ENCODE results near the gene BARHL1. TPM values are rescaled to one million over a fixed set of nuclear protein-coding genes. Genes with fewer than 3 reads are reported as not detected.

BARHL1 gene
- total and polyA plus RNA-seq, 2 experiments from 2014 or later: not detected

DNA sequence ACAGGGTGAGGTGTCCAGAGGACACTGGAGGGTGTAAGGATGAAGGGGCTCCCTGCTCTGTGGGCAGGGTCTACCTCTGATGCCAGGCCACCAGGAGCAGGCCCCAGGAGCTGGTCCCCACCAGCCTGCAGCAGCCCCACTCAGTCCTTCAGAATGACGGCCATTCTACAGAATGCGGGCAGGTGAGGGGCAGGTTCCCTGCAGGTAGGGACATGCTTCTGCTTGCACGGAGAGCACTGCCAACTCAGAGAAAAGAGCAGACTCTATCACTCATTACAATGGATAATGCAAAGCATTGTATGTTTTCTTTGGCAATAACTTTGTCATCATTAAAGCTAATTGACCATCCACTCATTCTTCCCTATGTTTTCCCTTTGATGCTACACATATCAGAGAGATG, 48.4 kb downstream of the BARHL1 start:
- Histone ChIP-seq H3K4me1 (ENCODE audit: insufficient read depth) (peaks cover 10% of the 10 kb centered on the region), H3F3A (replicated peaks; ENCODE audit: low read depth) (no peaks in the 10 kb centered on the region), H3K9me2 (ENCODE audit: insufficient read depth) (no peaks in the 10 kb centered on the region), H3K79me2 (replicated peaks; ENCODE audit: insufficient read depth) (no peaks in the 10 kb centered on the region), H3K4me3 (no peak overlapping the region), H3K27ac (ENCODE audit: low read depth) (no peak overlapping the region), H2AFZ (no peak overlapping the region), H3K27me3 (ENCODE audit: insufficient read depth) (no peaks in the 10 kb centered on the region), H3K36me3 (ENCODE audit: insufficient read depth) (peaks cover 19% of the 10 kb centered on the region; the same call in 1 of the 2 replicates), H4K20me1 (replicated peaks; ENCODE audit: insufficient read depth) (peaks cover 4% of the 10 kb centered on the region; the same call in 1 of the 2 replicates), H3K4me2 (no peak overlapping the region)
- H3K9me3 Mint-ChIP-seq: no peaks in the 10 kb centered on the region
- H3K4me3 Mint-ChIP-seq: no peak overlapping the region
- no peak for TF ChIP-seq EZH2 (IDR thresholded peaks at IDR 0.05; ENCODE audit: low read depth, unreplicated experiment)
- no peak for TF ChIP-seq POLR2AphosphoS5 (IDR thresholded peaks at IDR 0.05; ENCODE audit: low read depth)
- no peak for TF ChIP-seq CREB1 (CRISPR knock-in tag; IDR thresholded peaks at IDR 0.05; ENCODE audit: low read depth)
- TF ChIP-seq, protein P1, sequence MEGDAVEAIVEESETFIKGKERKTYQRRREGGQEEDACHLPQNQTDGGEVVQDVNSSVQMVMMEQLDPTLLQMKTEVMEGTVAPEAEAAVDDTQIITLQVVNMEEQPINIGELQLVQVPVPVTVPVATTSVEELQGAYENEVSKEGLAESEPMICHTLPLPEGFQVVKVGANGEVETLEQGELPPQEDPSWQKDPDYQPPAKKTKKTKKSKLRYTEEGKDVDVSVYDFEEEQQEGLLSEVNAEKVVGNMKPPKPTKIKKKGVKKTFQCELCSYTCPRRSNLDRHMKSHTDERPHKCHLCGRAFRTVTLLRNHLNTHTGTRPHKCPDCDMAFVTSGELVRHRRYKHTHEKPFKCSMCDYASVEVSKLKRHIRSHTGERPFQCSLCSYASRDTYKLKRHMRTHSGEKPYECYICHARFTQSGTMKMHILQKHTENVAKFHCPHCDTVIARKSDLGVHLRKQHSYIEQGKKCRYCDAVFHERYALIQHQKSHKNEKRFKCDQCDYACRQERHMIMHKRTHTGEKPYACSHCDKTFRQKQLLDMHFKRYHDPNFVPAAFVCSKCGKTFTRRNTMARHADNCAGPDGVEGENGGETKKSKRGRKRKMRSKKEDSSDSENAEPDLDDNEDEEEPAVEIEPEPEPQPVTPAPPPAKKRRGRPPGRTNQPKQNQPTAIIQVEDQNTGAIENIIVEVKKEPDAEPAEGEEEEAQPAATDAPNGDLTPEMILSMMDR (conservative IDR thresholded peaks at IDR 0.05; ENCODE audit: low read depth in 2 of 2): no peak
- no peak for TF ChIP-seq STAT1 (IDR thresholded peaks at IDR 0.05; ENCODE audit: unreplicated experiment)
- TF ChIP-seq JUNB (IDR thresholded peaks at IDR 0.05; ENCODE audit: unreplicated experiment): no peak
- H3K27ac Mint-ChIP-seq: no peak overlapping the region; the same call in 1 of the 2 replicates
- peaks cover 2% of the 10 kb centered on the region for H3K27me3 Mint-ChIP-seq (ENCODE audit: insufficient read depth, low read depth, poor library complexity)
- DNase-seq (ENCODE audit: low spot score) (no peak), ATAC-seq (no peak)
- H3K4me1 Mint-ChIP-seq: peaks cover 22% of the 10 kb centered on the region
- peaks cover 41% of the 10 kb centered on the region for H3K36me3 Mint-ChIP-seq (ENCODE audit: low read depth)

DNA sequence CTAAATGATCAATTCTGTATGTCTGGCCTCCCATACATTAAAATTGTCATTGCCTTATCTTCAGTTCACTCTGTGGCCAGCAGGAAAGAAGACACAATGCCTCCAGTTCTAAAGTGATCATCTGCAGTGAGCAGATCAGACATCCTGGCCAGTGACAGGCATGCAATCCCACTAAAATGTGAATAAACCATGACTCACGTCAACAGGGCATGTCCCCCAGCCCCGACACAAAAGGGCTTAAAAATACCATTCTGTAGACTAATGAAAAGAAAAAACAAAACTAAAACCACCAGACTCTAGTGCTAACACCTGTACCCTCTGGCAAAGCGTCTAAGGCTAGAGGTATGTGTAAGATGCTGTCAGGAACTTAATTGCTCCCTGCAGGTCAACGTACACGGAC, 48.9 kb downstream of the BARHL1 start:
- Histone ChIP-seq H3K4me3 (no peak overlapping the region), H3K79me2 (replicated peaks; ENCODE audit: insufficient read depth) (no peaks in the 10 kb centered on the region), H2AFZ (no peak overlapping the region), H3K4me1 (ENCODE audit: insufficient read depth) (peaks cover 10% of the 10 kb centered on the region), H3K4me2 (no peak overlapping the region), H3K9me2 (ENCODE audit: insufficient read depth) (no peaks in the 10 kb centered on the region), H3F3A (replicated peaks; ENCODE audit: low read depth) (no peaks in the 10 kb centered on the region), H3K36me3 (ENCODE audit: insufficient read depth) (peaks cover 16% of the 10 kb centered on the region; the same call in 1 of the 2 replicates), H3K27me3 (ENCODE audit: insufficient read depth) (no peaks in the 10 kb centered on the region), H4K20me1 (replicated peaks; ENCODE audit: insufficient read depth) (peaks cover 4% of the 10 kb centered on the region; the same call in 1 of the 2 replicates), H3K27ac (ENCODE audit: low read depth) (no peak overlapping the region)
- ATAC-seq: no peak
- Mint-ChIP-seq H3K27me3 (ENCODE audit: insufficient read depth, low read depth, poor library complexity) (peaks cover 2% of the 10 kb centered on the region), H3K36me3 (ENCODE audit: low read depth) (peaks cover 41% of the 10 kb centered on the region), H3K4me1 (peaks cover 21% of the 10 kb centered on the region), H3K9me3 (no peaks in the 10 kb centered on the region), H3K27ac (no peak overlapping the region), H3K4me3 (no peak overlapping the region)
- DNase-seq (ENCODE audit: low spot score): no peak
- no peak for TF ChIP-seq ZNF114 (CRISPR knock-in tag; IDR thresholded peaks at IDR 0.05)
- TF ChIP-seq, protein P2, sequence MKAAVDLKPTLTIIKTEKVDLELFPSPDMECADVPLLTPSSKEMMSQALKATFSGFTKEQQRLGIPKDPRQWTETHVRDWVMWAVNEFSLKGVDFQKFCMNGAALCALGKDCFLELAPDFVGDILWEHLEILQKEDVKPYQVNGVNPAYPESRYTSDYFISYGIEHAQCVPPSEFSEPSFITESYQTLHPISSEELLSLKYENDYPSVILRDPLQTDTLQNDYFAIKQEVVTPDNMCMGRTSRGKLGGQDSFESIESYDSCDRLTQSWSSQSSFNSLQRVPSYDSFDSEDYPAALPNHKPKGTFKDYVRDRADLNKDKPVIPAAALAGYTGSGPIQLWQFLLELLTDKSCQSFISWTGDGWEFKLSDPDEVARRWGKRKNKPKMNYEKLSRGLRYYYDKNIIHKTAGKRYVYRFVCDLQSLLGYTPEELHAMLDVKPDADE (IDR thresholded peaks at IDR 0.05): no peak
- no peak for TF ChIP-seq CREB1 (CRISPR knock-in tag; IDR thresholded peaks at IDR 0.05; ENCODE audit: low read depth)
- TF ChIP-seq STAT1 (IDR thresholded peaks at IDR 0.05; ENCODE audit: unreplicated experiment): no peak
- TF ChIP-seq, protein P3, sequence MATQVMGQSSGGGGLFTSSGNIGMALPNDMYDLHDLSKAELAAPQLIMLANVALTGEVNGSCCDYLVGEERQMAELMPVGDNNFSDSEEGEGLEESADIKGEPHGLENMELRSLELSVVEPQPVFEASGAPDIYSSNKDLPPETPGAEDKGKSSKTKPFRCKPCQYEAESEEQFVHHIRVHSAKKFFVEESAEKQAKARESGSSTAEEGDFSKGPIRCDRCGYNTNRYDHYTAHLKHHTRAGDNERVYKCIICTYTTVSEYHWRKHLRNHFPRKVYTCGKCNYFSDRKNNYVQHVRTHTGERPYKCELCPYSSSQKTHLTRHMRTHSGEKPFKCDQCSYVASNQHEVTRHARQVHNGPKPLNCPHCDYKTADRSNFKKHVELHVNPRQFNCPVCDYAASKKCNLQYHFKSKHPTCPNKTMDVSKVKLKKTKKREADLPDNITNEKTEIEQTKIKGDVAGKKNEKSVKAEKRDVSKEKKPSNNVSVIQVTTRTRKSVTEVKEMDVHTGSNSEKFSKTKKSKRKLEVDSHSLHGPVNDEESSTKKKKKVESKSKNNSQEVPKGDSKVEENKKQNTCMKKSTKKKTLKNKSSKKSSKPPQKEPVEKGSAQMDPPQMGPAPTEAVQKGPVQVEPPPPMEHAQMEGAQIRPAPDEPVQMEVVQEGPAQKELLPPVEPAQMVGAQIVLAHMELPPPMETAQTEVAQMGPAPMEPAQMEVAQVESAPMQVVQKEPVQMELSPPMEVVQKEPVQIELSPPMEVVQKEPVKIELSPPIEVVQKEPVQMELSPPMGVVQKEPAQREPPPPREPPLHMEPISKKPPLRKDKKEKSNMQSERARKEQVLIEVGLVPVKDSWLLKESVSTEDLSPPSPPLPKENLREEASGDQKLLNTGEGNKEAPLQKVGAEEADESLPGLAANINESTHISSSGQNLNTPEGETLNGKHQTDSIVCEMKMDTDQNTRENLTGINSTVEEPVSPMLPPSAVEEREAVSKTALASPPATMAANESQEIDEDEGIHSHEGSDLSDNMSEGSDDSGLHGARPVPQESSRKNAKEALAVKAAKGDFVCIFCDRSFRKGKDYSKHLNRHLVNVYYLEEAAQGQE (IDR thresholded peaks at IDR 0.05; ENCODE audit: unreplicated experiment): no peak
